ENCODE measurements around the gene STH. TPM values are rescaled to one million over a fixed set of nuclear protein-coding genes. Genes with fewer than 3 reads are reported as not detected.

Gene STH
- total and polyA plus RNA-seq, 10 of the 15 experiments (the other 5 are each of a cell fraction or from before 2014, with no cell fraction given), result not detected

DNA sequence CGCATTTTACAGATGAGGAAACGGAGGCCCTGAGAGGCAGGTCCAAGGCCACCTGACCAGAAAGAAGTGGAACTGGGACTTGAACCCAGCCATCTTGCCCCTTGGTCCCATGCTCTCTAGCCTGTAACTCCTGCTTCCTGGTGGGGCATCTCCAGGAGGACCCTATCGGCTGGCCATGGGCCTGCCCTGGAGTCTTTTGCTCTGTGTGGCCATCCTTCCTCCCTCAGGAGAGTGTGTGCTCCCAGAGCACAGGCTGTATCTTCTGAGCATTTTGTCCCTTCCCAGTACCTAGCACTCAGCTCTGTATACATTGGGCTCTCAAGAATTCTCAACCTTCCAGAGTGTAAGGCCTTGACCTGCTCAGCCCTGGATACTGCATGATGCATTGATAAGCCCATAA is 28.4 kb upstream of the STH start (continued):
- TF ChIP-seq EZH2 (IDR thresholded peaks at IDR 0.05; ENCODE audit: borderline replicate concordance, control insufficient read depth, low read depth, low read length), result no peak
- TF ChIP-seq NFXL1 (IDR thresholded peaks at IDR 0.05; ENCODE audit: borderline replicate concordance), result no peak
- no peak for TF ChIP-seq YY1 (IDR thresholded peaks at IDR 0.05; ENCODE audit: low read depth, low read length)
- TF ChIP-seq STAT1 (conservative IDR thresholded peaks at IDR 0.05), result no peak
- TF ChIP-seq POLR2A (IDR thresholded peaks at IDR 0.05; ENCODE audit: low read depth, low read length), result no peak
- TF ChIP-seq NFYA (IDR thresholded peaks at IDR 0.05; ENCODE audit: borderline replicate concordance, low read depth, low read length), result no peak

DNA sequence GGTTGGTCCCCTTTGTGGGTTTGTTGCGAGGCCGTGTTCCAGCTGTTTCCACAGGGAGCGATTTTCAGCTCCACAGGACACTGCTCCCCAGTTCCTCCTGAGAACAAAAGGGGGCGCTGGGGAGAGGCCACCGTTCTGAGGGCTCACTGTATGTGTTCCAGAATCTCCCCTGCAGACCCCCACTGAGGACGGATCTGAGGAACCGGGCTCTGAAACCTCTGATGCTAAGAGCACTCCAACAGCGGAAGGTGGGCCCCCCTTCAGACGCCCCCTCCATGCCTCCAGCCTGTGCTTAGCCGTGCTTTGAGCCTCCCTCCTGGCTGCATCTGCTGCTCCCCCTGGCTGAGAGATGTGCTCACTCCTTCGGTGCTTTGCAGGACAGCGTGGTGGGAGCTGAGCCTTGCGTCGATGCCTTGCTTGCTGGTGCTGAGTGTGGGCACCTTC is 27.3 kb upstream of the STH start:
- no peak for TF ChIP-seq TBL1XR1 (IDR thresholded peaks at IDR 0.05; ENCODE audit: low read depth, low read length)
- no peak for TF ChIP-seq ZNF384 (IDR thresholded peaks at IDR 0.05; ENCODE audit: borderline replicate concordance, low read depth, low read length)
- no peak for TF ChIP-seq STAT1 (conservative IDR thresholded peaks at IDR 0.05)
- no peak for TF ChIP-seq HSF1 (IDR thresholded peaks at IDR 0.05; ENCODE audit: low read depth, low read length)
- no peak for TF ChIP-seq BHLHE40 (IDR thresholded peaks at IDR 0.05; ENCODE audit: borderline replicate concordance in 1 of 2, low read depth in 2 of 2, low read length in 1 of 2)
- TF ChIP-seq MTA2 (IDR thresholded peaks at IDR 0.05; ENCODE audit: low read depth), result no peak
- no peak for TF ChIP-seq RBBP5 (conservative IDR thresholded peaks at IDR 0.05)
- TF ChIP-seq EGR1 (IDR thresholded peaks at IDR 0.05; ENCODE audit: borderline replicate concordance in 1 of 2, low read depth in 2 of 2, low read length in 2 of 2), result no peak
- TF ChIP-seq CHD2 (IDR thresholded peaks at IDR 0.05; ENCODE audit: borderline replicate concordance, low read depth, low read length), result no peak
- no peak for TF ChIP-seq SMC3 (IDR thresholded peaks at IDR 0.05; ENCODE audit: borderline replicate concordance, low read length)
- TF ChIP-seq CBX5 (IDR thresholded peaks at IDR 0.05; ENCODE audit: low read depth), result no peak
- no peak for TF ChIP-seq PBX3 (IDR thresholded peaks at IDR 0.05; ENCODE audit: insufficient replicate concordance, low read depth, low read length)
- RAD21 ChIA-PET (ENCODE audit: unreplicated experiment), result no interaction called here
- Histone ChIP-seq H3K4me1 (ENCODE audit: control insufficient read depth, insufficient read depth, low read length) (no peaks in the 10 kb centered on the region), H3K9ac (ENCODE audit: control insufficient read depth, insufficient read depth, low read length) (no peak overlapping the region), H3K79me2 (ENCODE audit: control insufficient read depth, insufficient read depth, low read length) (no peaks in the 10 kb centered on the region), H4K20me1 (ENCODE audit: control insufficient read depth, insufficient read depth) (no peaks in the 10 kb centered on the region), H3K4me3 (no peak overlapping the region), H3K27ac (ENCODE audit: control insufficient read depth, insufficient read depth) (no peak overlapping the region), H3K27me3 (replicated peaks in 1 of 2; ENCODE audit: control insufficient read depth in 2 of 2, insufficient read depth in 2 of 2, low read length in 1 of 2) (no peaks in the 10 kb centered on the region; a peak in 3 of 4 replicates), H2AFZ (ENCODE audit: control insufficient read depth, low read depth, low read length) (no peak overlapping the region), H3K9me3 (replicated peaks; ENCODE audit: control insufficient read depth, insufficient read depth, low read length) (no peaks in the 10 kb centered on the region; the same call in 2 of the 3 replicates), H3K4me2 (ENCODE audit: control insufficient read depth, insufficient read depth) (no peak overlapping the region), H3K36me3 (ENCODE audit: control insufficient read depth in 2 of 2, insufficient read depth in 2 of 2, low read length in 1 of 2) (no peaks in the 10 kb centered on the region)
- intact Hi-C loops (cut with micrococcal nuclease; ENCODE audit: unreplicated experiment), result no loop called here
- WGBS (ENCODE audit: insufficient coverage, insufficient replicate concordance, low lambda C conversion rate, missing lambda C conversion rate), result 42% methylated on average over 14 of the region's 14 CpGs
- DNase-seq (ENCODE audit: low read depth, low spot score) (no peak), FAIRE-seq (no peak), ATAC-seq (no peak)
- in situ Hi-C loops (cut with MboI), result no loop called here
- CTCF ChIA-PET, result interaction anchor here (0.6 kb wide), 1 partner anchor 331 kb away, joined by 3 read pairs; no protein-coding TSS in a partner anchor
- SMC1A ChIA-PET (ENCODE audit: uncharacterized antibody, unreplicated experiment), result no interaction called here
- BruUV-seq (replicated peaks), result no TSS peak
- POLR2A ChIA-PET, result no interaction called here

Measured in GM12878 (cell line).